Activated T-cell treated with anti-CD3 and anti-CD28 coated beads, Interleukin-2, amount 50 U/mL, for 24 hours (primary cell): ENCODE results near the gene CFP.
A peak's percentile ranks its signal among the peaks of the same experiment; 100 is the strongest.

Source experiments
- DNase-seq: peaks from one replicate; pipeline ENCODE4 v3.0.0-alpha.2; 2020
- H3K27ac Mint-ChIP-seq: 2 replicates; pipeline ENCODE4 v1.8.0; 2020; ENCODE audit warnings: mild to moderate bottlenecking, mixed read lengths
- H3K27me3 Mint-ChIP-seq: 2 replicates; pipeline ENCODE4 v1.8.0; 2020; ENCODE audit warnings: mixed read lengths
- H3K36me3 Mint-ChIP-seq: 2 replicates; pipeline ENCODE4 v1.8.0; 2020; ENCODE audit warnings: low read depth, mixed read lengths
- H3K4me1 Mint-ChIP-seq: 2 replicates; pipeline ENCODE4 v1.8.0; 2020; ENCODE audit warnings: low read depth, mixed read lengths
- H3K4me3 Mint-ChIP-seq: 2 replicates; pipeline ENCODE4 v1.8.0; 2020; ENCODE audit warnings: mild to moderate bottlenecking, moderate library complexity, mixed read lengths
- H3K9me3 Mint-ChIP-seq: 2 replicates; pipeline ENCODE4 v1.8.0; 2020; ENCODE audit warnings: mixed read lengths

Gene CFP

DNA sequence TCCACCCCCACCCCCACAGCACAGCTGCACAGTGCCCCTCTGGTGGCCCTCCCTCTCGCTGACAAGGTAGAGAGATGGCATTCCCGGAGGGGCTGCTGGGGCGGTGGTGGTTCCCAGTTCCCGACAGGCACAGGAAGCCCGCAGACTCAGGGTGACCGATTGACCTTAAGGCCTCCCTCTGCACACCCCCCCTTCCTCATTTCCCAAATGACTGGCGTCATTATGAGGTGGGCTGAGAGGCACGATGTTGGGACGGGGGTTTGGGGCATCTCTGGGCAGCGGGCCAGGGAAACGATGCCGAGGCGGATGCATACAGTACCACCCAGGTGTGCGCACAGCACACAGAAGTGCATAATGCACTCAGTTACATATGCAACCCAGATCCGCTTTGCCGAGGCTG is 51.0 kb downstream of the CFP start:
- Mint-ChIP-seq H3K4me1 (peaks cover 35% of the 10 kb centered on the region), H3K27me3 (peaks cover 35% of the 10 kb centered on the region), H3K36me3 (no peaks in the 10 kb centered on the region), H3K9me3 (no peaks in the 10 kb centered on the region), H3K4me3 (no peak overlapping the region), H3K27ac (no peak overlapping the region)
- no peak for DNase-seq

DNA sequence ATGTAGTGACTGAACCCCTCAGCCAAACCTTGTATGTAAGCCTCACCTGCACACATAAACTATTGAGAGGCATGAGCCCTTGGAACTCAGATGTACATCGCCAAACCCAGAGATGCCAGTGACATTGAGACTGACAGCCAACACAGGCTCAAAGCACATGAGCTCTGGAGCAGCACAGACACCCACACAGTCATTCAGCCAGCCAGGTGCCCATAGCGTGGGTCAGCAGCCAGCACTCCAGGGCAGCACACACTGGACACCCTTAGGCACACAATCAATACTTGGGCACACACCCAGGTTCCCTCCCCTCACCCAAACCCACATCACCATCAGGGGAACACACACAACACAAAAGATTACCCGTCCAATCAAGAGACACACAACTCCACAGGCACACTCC is 51.8 kb downstream of the CFP start:
- Mint-ChIP-seq H3K4me1 (peaks cover 34% of the 10 kb centered on the region), H3K27me3 (peaks cover 37% of the 10 kb centered on the region), H3K36me3 (no peaks in the 10 kb centered on the region), H3K9me3 (no peaks in the 10 kb centered on the region), H3K4me3 (no peak overlapping the region), H3K27ac (no peak overlapping the region)
- DNase-seq: no peak

DNA sequence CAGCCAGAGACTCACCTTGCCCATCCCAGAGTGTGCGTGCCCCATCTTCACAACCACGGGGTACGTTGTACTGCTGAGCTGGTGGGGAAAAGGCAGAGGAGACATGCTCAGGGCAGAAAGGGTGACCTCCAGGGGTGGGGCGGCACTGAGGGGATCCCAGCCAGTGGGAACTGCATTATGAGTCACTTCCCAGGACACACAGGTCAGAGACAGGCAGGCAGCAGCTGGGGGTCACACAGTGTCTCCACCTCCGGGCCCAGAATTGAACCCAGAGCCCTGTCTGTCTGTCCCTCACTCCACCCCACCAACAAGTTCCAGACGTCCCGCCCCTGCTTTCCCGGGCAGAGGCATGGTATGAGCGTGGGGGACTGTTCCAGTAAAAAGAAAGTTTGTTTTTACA is 52.3 kb downstream of the CFP start:
- DNase-seq: no peak
- Mint-ChIP-seq H3K4me1 (peaks cover 34% of the 10 kb centered on the region), H3K4me3 (no peak overlapping the region), H3K36me3 (peaks cover 2% of the 10 kb centered on the region), H3K9me3 (no peaks in the 10 kb centered on the region), H3K27ac (no peak overlapping the region), H3K27me3 (peaks cover 41% of the 10 kb centered on the region)

GRCh38 chrX:47576021-47576898 is 53.5 kb downstream of the CFP start:
- Mint-ChIP-seq H3K4me3 (no peak overlapping the region), H3K4me1 (peaks cover 29% of the 10 kb centered on the region), H3K27ac (no peak overlapping the region), H3K9me3 (no peaks in the 10 kb centered on the region), H3K36me3 (peaks cover 14% of the 10 kb centered on the region), H3K27me3 (peaks cover 49% of the 10 kb centered on the region)
- no peak for DNase-seq

DNA sequence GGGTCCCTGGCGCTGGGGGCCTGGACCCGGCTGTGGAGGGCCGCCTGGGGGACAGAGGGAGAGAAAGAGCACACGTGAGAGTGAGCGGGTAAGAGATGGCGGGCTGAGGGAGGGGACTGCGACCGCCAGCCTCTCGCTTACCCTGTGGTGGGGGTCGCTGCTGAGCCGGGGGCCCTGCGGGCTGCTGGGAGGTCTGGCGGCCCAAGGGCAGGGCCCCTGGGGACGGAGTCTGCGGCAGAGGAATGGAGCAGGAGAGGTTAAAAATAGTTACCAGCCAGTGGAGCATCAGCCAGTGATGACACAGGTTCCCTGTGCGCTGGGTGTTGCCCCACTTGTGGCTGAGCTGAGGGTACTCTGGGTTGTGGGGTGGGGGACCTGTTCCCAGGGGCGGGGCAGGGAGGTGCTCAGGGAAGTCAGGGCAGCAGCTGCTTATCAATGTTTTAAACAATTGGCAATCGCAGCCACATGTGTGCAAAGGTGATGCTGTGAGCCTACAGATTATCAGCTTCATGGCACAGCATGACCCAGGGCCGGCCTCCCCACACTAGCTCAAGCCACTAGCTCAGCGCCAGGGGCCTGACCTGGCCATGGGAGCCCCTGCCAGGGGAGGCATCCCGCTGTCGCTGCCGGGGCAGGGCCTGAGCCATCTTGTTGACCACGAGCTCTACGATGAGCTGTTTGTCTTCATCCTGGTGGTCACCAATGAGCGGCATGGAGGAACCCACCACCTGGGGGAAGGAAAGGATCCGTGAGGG is 55.0 kb downstream of the CFP start:
- DNase-seq: no peak
- H3K36me3 Mint-ChIP-seq: peaks cover 29% of the 10 kb centered on the region
- no peak overlapping the region for H3K4me3 Mint-ChIP-seq
- no peaks in the 10 kb centered on the region for H3K9me3 Mint-ChIP-seq
- H3K4me1 Mint-ChIP-seq: peaks cover 22% of the 10 kb centered on the region
- H3K27ac Mint-ChIP-seq: no peak overlapping the region
- peaks cover 54% of the 10 kb centered on the region for H3K27me3 Mint-ChIP-seq

GRCh38 chrX:47574076-47574546 is 55.6 kb downstream of the CFP start:
- H3K27me3 Mint-ChIP-seq: peaks cover 50% of the 10 kb centered on the region
- H3K4me1 Mint-ChIP-seq: peaks cover 17% of the 10 kb centered on the region
- no peak for DNase-seq

GRCh38 chrX:47573341-47574075 is 56.2 kb downstream of the CFP start:
- no peak for DNase-seq
- Mint-ChIP-seq H3K27ac (peak overlapping the region; percentile 56), H3K9me3 (no peaks in the 10 kb centered on the region), H3K27me3 (peaks cover 46% of the 10 kb centered on the region), H3K4me1 (peaks cover 13% of the 10 kb centered on the region), H3K4me3 (no peak overlapping the region), H3K36me3 (peaks cover 42% of the 10 kb centered on the region)

More at GRCh38 chrX:47574076-47574546, 55.6 kb downstream of the CFP start:
- no peaks in the 10 kb centered on the region for H3K9me3 Mint-ChIP-seq
- peaks cover 36% of the 10 kb centered on the region for H3K36me3 Mint-ChIP-seq
- no peak overlapping the region for H3K4me3 Mint-ChIP-seq
- H3K27ac Mint-ChIP-seq: no peak overlapping the region
